A673 (cell line): ENCODE data around the gene KNCN.

Experiments
- EZH2 ChIP-seq: fragments of 200-600 bp; sonication (generic); IDR thresholded peaks from 2 replicates; pipeline ENCODE4 v1.6.1; 2017; ENCODE audit warnings: borderline replicate concordance, low read depth, mild to moderate bottlenecking, mixed read lengths, antibody characterized with exemption, low read length; ENCODE audit not compliant: poor library complexity, severe bottlenecking
- TF ChIP-seq, protein P1 (sequence below): fragments of 300-800, 200-600 bp; sonication (generic); conservative IDR thresholded peaks from 2 replicates; pipeline ENCODE4 v1.5.1; 2017; ENCODE audit warnings: low read depth, mild to moderate bottlenecking, antibody characterized with exemption, low read length, moderate library complexity, mixed read lengths

DNA sequence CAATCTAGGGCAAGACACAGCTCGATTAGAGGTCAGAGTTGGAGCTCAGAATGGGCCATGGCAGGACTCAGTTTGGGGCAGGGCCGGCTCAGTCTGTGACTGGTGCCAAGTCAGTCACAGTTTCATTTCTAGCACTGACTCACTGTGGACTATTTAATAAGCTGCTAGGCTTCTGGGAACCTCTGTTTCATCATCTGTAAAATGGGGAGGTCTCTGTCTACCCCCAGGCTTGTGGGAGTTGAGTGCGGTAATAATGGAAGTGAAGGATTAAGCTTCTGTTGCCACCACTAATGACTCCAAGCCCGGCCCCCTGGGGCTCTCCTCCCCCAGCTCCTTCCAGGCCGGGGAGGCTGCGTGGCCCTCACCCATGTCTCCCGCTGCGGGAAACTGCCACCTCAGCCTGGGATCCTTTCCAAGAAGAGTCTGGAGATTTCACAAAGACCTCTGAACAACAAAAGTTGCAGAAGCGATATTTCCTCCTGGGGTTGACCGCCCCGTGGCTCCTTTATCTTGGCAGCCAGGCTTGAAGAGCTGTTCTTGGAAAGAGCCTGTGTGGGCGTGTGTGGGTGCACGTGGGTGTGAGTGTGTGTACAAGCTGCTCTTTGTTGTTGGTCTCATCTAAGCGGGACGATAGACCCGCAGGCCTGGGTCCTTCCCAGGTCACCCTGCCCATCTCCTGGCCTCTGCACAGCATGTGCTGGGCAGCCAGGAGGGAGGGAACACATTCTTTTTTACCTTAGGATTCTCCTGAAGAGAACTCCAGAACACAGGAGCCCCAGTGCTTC lies 29.1 kb downstream of the KNCN start:
- TF ChIP-seq, protein P1, sequence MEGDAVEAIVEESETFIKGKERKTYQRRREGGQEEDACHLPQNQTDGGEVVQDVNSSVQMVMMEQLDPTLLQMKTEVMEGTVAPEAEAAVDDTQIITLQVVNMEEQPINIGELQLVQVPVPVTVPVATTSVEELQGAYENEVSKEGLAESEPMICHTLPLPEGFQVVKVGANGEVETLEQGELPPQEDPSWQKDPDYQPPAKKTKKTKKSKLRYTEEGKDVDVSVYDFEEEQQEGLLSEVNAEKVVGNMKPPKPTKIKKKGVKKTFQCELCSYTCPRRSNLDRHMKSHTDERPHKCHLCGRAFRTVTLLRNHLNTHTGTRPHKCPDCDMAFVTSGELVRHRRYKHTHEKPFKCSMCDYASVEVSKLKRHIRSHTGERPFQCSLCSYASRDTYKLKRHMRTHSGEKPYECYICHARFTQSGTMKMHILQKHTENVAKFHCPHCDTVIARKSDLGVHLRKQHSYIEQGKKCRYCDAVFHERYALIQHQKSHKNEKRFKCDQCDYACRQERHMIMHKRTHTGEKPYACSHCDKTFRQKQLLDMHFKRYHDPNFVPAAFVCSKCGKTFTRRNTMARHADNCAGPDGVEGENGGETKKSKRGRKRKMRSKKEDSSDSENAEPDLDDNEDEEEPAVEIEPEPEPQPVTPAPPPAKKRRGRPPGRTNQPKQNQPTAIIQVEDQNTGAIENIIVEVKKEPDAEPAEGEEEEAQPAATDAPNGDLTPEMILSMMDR, result no peak
- no peak for TF ChIP-seq EZH2
